ENCODE data around the gene HACD4. TPM values are rescaled to one million over a fixed set of nuclear protein-coding genes. Genes with fewer than 3 reads are reported as not detected.

HACD4 gene
- total and polyA plus RNA-seq, 9 of the 15 experiments (the other 6 are each of a cell fraction or from before 2014, with no cell fraction given): 0.02 TPM; not detected in 8

GRCh38 chr9:20997503-20998076 lies 33.9 kb downstream of the HACD4 start:
- no peaks in the 10 kb centered on the region for H3K79me2 ChIP-seq (ENCODE audit: control insufficient read depth, insufficient read depth, low read length)
- ChIA-PET POLR2A (no interaction called here), CTCF (ENCODE audit: low intra/inter-chr PET ratio) (no interaction called here)
- DNase-seq (ENCODE audit: extremely low read depth in 1 of 4, low spot score in 3 of 4): no peak
- H4K20me1 ChIP-seq (replicated peaks; ENCODE audit: control insufficient read depth, insufficient read depth, low read length): no peaks in the 10 kb centered on the region
- no peaks in the 10 kb centered on the region for H3K4me1 ChIP-seq (replicated peaks in 1 of 2; ENCODE audit: control insufficient read depth in 2 of 2, insufficient read depth in 2 of 2, low read length in 2 of 2)
- no peak for ATAC-seq
- no peak overlapping the region for H3K27ac ChIP-seq (ENCODE audit: extremely low read depth, low read depth, low read length)
- no peak for FAIRE-seq
- TF ChIP-seq MIER1 (IDR thresholded peaks at IDR 0.05; ENCODE audit: low read depth): no peak
- no peak for TF ChIP-seq SREBF2 (CRISPR knock-in tag; IDR thresholded peaks at IDR 0.05)
- TF ChIP-seq PTTG1 (tag; IDR thresholded peaks at IDR 0.05; ENCODE audit: low read depth): no peak
- TF ChIP-seq ETV1 (tag; conservative IDR thresholded peaks at IDR 0.05; ENCODE audit: low read depth): no peak
- no peak for TF ChIP-seq E4F1 (CRISPR knock-in tag; IDR thresholded peaks at IDR 0.05; ENCODE audit: borderline replicate concordance)
- TF ChIP-seq ZNF184 (CRISPR knock-in tag; IDR thresholded peaks at IDR 0.05): no peak
- no peak for TF ChIP-seq NR4A1 (CRISPR knock-in tag; IDR thresholded peaks at IDR 0.05)
- no peak for TF ChIP-seq NR4A1 (tag; IDR thresholded peaks at IDR 0.05)
- TF ChIP-seq HNRNPK (IDR thresholded peaks at IDR 0.05; ENCODE audit: low read depth, low read length, poor library complexity, severe bottlenecking): no peak
- TF ChIP-seq SAFB2 (IDR thresholded peaks at IDR 0.05; ENCODE audit: borderline replicate concordance, low read depth, low read length, severe bottlenecking): no peak
- no peak for TF ChIP-seq CHD4 (IDR thresholded peaks at IDR 0.05; ENCODE audit: insufficient read depth, insufficient replicate concordance, low read depth, low read length, poor library complexity, severe bottlenecking)
- no peak for TF ChIP-seq FOSL1 (tag; conservative IDR thresholded peaks at IDR 0.05)
- TF ChIP-seq GABPA (tag; conservative IDR thresholded peaks at IDR 0.05; ENCODE audit: low read depth): no peak
- TF ChIP-seq MYNN (IDR thresholded peaks at IDR 0.05): no peak
- no peak for TF ChIP-seq MYNN (CRISPR knock-in tag; IDR thresholded peaks at IDR 0.05)
- no peak for TF ChIP-seq MCM5 (IDR thresholded peaks at IDR 0.05; ENCODE audit: low read depth)
- TF ChIP-seq HOMEZ (CRISPR knock-in tag; IDR thresholded peaks at IDR 0.05): no peak
- no peak for TF ChIP-seq ZNF583 (CRISPR knock-in tag; IDR thresholded peaks at IDR 0.05)
- TF ChIP-seq TAF15 (IDR thresholded peaks at IDR 0.05; ENCODE audit: low read depth, low read length): no peak
- in situ Hi-C loops (cut with MboI) (no loop called here), intact Hi-C loops (cut with micrococcal nuclease) (no loop called here)
- no peak overlapping the region for H3K9ac ChIP-seq (ENCODE audit: insufficient read depth in 1 of 2, low read depth in 2 of 2, low read length in 2 of 2)
- H2AFZ ChIP-seq (ENCODE audit: low read depth, low read length): no peak overlapping the region
- no peaks in the 10 kb centered on the region for H3K9me3 ChIP-seq (replicated peaks; ENCODE audit: control insufficient read depth, insufficient read depth, low read depth, low read length)
- no peak overlapping the region for H3K4me3 ChIP-seq
- WGBS (ENCODE audit: insufficient coverage, low coverage, missing lambda C conversion rate): no CpG with 5 or more reads among the region's 2 CpGs
- H3K9me1 ChIP-seq (ENCODE audit: control insufficient read depth, insufficient read depth, low read length): no peaks in the 10 kb centered on the region
- no TSS peak for BruUV-seq (replicated peaks)
- H3K36me3 ChIP-seq (ENCODE audit: control insufficient read depth, insufficient read depth, low read length): no peaks in the 10 kb centered on the region
- H3K4me2 ChIP-seq (ENCODE audit: insufficient read depth, low read length): no peak overlapping the region
- H3K27me3 ChIP-seq (ENCODE audit: control insufficient read depth in 2 of 2, insufficient read depth in 2 of 2, low read length in 2 of 2): no peaks in the 10 kb centered on the region
